GM18873 (cell line): ENCODE data around the gene ABTB1.
A peak's percentile ranks its signal among the peaks of the same experiment; 100 is the strongest.

Source experiments
- ATAC-seq: cut with Tn5 transposase; IDR thresholded peaks from one replicate; pipeline ENCODE4 v1.9.1; 2021; ENCODE audit warnings: mild to moderate bottlenecking, moderate library complexity, moderate number of reproducible peaks; ENCODE audit not compliant: unreplicated experiment, low FRiP score

ABTB1 gene

GRCh38 chr3:127684871-127685707 is 12.3 kb downstream of the ABTB1 start:
- ATAC-seq, result no peak

GRCh38 chr3:127685708-127686511 is 13.2 kb downstream of the ABTB1 start:
- ATAC-seq, result no peak

GRCh38 chr3:127686512-127686894 is 13.8 kb downstream of the ABTB1 start:
- ATAC-seq, result no peak

GRCh38 chr3:127687228-127687737 is 14.5 kb downstream of the ABTB1 start:
- no peak for ATAC-seq

- no peak for ATAC-seq
These were observed 15.3 kb downstream of the ABTB1 start for GRCh38 chr3:127688022-127688415.

- ATAC-seq, result no peak
These were observed 15.9 kb downstream of the ABTB1 start for GRCh38 chr3:127688416-127689265.

GRCh38 chr3:127689266-127689860 is 16.6 kb downstream of the ABTB1 start:
- ATAC-seq, result no peak

GRCh38 chr3:127690106-127690505 is 17.4 kb downstream of the ABTB1 start:
- ATAC-seq, result no peak

- no peak for ATAC-seq
These were observed 18.2 kb downstream of the ABTB1 start for GRCh38 chr3:127690823-127691452.

GRCh38 chr3:127691489-127691888 is 18.7 kb downstream of the ABTB1 start:
- no peak for ATAC-seq

- ATAC-seq, result no peak
These were observed 19.2 kb downstream of the ABTB1 start for GRCh38 chr3:127691974-127692373.

GRCh38 chr3:127692501-127693335 is 20.0 kb downstream of the ABTB1 start:
- no peak for ATAC-seq

GRCh38 chr3:127693336-127693843 is 20.6 kb downstream of the ABTB1 start:
- no peak for ATAC-seq

GRCh38 chr3:127694467-127695215 is 21.9 kb downstream of the ABTB1 start:
- ATAC-seq, result no peak

GRCh38 chr3:127697551-127698240 is 24.9 kb downstream of the ABTB1 start:
- peak; percentile 62 for ATAC-seq

GRCh38 chr3:127698286-127698685 is 25.5 kb downstream of the ABTB1 start:
- no peak for ATAC-seq

- ATAC-seq, result no peak
These were observed 26.1 kb downstream of the ABTB1 start for GRCh38 chr3:127698691-127699415.
